K562 (cell line): ENCODE results near the gene ZNF346. TPM values are rescaled to one million over a fixed set of nuclear protein-coding genes. Genes with fewer than 3 reads are reported as not detected.

Source experiments
- AFF1 ChIP-seq, 2 experiments: fragments of 450-650 bp; IDR thresholded peaks; 2 replicates each; pipeline ENCODE4 v1.6.1; 2018; ENCODE audit warnings: mild to moderate bottlenecking in 2 of 2, low read depth in 1 of 2; ENCODE audit not compliant: partially characterized antibody in 2 of 2
- ASH1L ChIP-seq: fragments of 450-650 bp; IDR thresholded peaks from 2 replicates; pipeline ENCODE4 v1.6.1; 2018; ENCODE audit warnings: borderline replicate concordance, mild to moderate bottlenecking, low read depth; ENCODE audit not compliant: partially characterized antibody
- CBFA2T2 ChIP-seq: fragments of 450-650 bp; conservative IDR thresholded peaks from 2 replicates; pipeline ENCODE4 v1.6.1; 2017; ENCODE audit warnings: mild to moderate bottlenecking
- CEBPB ChIP-seq: fragments of 450-650 bp; IDR thresholded peaks from 2 replicates; pipeline ENCODE4 v1.6.1; 2016; ENCODE audit warnings: missing genetic modification characterization, missing compliant biosample characterization
- NR4A1 ChIP-seq, 2 experiments: fragments of 250-450 bp in 1 of 2; fragments of 450-650 bp in 1 of 2; sonication (Bioruptor Pico) in 1 of 2; IDR thresholded peaks; 2 replicates each; pipeline versions ENCODE4 v1.4.0 to v1.6.1; 2016 to 2020; ENCODE audit warnings: mild to moderate bottlenecking in 2 of 2, missing compliant biosample characterization in 1 of 2, missing genetic modification characterization in 1 of 2, moderate library complexity in 1 of 2
- USF2 ChIP-seq: sonication (generic); formaldehyde crosslinking; IDR thresholded peaks from 2 replicates; pipeline ENCODE4 v1.5.0; 2020; ENCODE audit warnings: missing genetic modification reagents
- ZBTB12 ChIP-seq: fragments of 250-450 bp; sonication (Bioruptor Pico); IDR thresholded peaks from 2 replicates; pipeline ENCODE4 v1.4.0; 2020
- ZKSCAN1 ChIP-seq: fragments of 150-350 bp; IDR thresholded peaks from 2 replicates; pipeline ENCODE4 v1.6.1; 2016; ENCODE audit warnings: low read depth, low read length
- polyA plus RNA-seq, 8 experiments: library from polyadenylated mRNA; depleted of rRNA in 4 of 8; stranded (reverse) in 5 of 8; unstranded in 3 of 8; fragments of >200 nt; fragmentation: Nextera tagmentation in 2 of 8; fragmentation: Illumina TruSeq in 1 of 8; extraction: Ambion mirVana in 2 of 8; extraction: Trizol in 1 of 8; gene quantifications; 2 replicates each; pipeline versions ENCODE4 v1.2.1 to v1.2.3, GENCODE V29; 2011 to 2014; ENCODE audit warnings: inconsistent platforms in 1 of 8, missing spikeins in 1 of 8
- total RNA-seq, 7 experiments: library from RNA; depleted of rRNA in 6 of 7; stranded (reverse); fragments of >200 nt in 6 of 7; fragmentation: Illumina TruSeq in 2 of 7; extraction: Trizol in 2 of 7; gene quantifications; 2 replicates each; pipeline versions ENCODE4 v1.2.1 to v1.2.3, GENCODE V29; 2011 to 2021; ENCODE audit warnings: low replicate concordance in 1 of 7

ZNF346 gene
- total and polyA plus RNA-seq, 9 of the 15 experiments (the other 6 are each of a cell fraction or from before 2014, with no cell fraction given), result 5.0 to 25.1 (median 20.1) TPM

- TF ChIP-seq USF2 (CRISPR knock-in tag) (peak; percentile 69), ZKSCAN1 (no peak), CBFA2T2 (0 out of 2 replicates have a peak, but pooled peaks have one; percentile 3), AFF1 (IDR thresholded peaks at IDR 0.05; ENCODE audit: low read depth in 1 of 2, partially characterized antibody in 2 of 2) (no peak), ZBTB12 (no peak), ASH1L (no peak), NR4A1 (CRISPR knock-in tag; IDR thresholded peaks at IDR 0.05) (no peak), NR4A1 (tag; IDR thresholded peaks at IDR 0.05) (no peak), CEBPB (tag) (no peak)
Observed at GRCh38 chr5:177077335-177077734, 54.8 kb downstream of the ZNF346 start (continued).
